Stimulated activated CD4-positive, alpha-beta T cell treated with anti-CD3 and anti-CD28 coated beads, Interleukin-2, amount 100 ng/mL, for 4 hours (primary cell): Measurements from ENCODE around the gene KRT8.
"Not testable (repeated sequence)": the region's sequence is repeated elsewhere in the genome, so short reads cannot be mapped to it uniquely, and the experiment has no call there.

Experiments
- DNase-seq: peaks from one replicate; pipeline ENCODE4 v3.0.0-alpha.2; 2020; ENCODE audit warnings: low read depth

Gene KRT8

GRCh38 chr12:52904509-52905300 lies at the start of gene KRT8:
Gene KRT8, minus strand, starts transcription at chr12:52905076. Its CDS starts 95 bp downstream, at chr12:52904981.
- DNase-seq, result not testable (repeated sequence)

GRCh38 chr12:52953181-52953841 lies 48.4 kb upstream of the KRT8 start:
- no peak for DNase-seq

GRCh38 chr12:52952076-52952801 lies 47.4 kb upstream of the KRT8 start:
- DNase-seq, result no peak

- no peak for DNase-seq
Observed at GRCh38 chr12:52951640-52952039, 46.8 kb upstream of the KRT8 start.

- no peak for DNase-seq
Observed at GRCh38 chr12:52951126-52951525, 46.2 kb upstream of the KRT8 start.

GRCh38 chr12:52950553-52950952 lies 45.7 kb upstream of the KRT8 start:
- DNase-seq, result no peak

GRCh38 chr12:52949413-52950331 lies 44.8 kb upstream of the KRT8 start:
- DNase-seq, result no peak

- DNase-seq, result no peak
Observed at GRCh38 chr12:52947738-52948423, 43.0 kb upstream of the KRT8 start.

- no peak for DNase-seq
Observed at GRCh38 chr12:52946797-52947547, 42.1 kb upstream of the KRT8 start.

GRCh38 chr12:52946334-52946733 lies 41.5 kb upstream of the KRT8 start:
- DNase-seq, result no peak

- DNase-seq, result no peak
Observed at GRCh38 chr12:52945389-52946232, 40.7 kb upstream of the KRT8 start.

- DNase-seq, result no peak
Observed at GRCh38 chr12:52944683-52945388, 40.0 kb upstream of the KRT8 start.

- DNase-seq, result no peak
Observed at GRCh38 chr12:52942901-52943181, 38.0 kb upstream of the KRT8 start.

GRCh38 chr12:52942066-52942900 lies 37.4 kb upstream of the KRT8 start:
- no peak for DNase-seq

GRCh38 chr12:52929538-52929937 lies 24.7 kb upstream of the KRT8 start:
- DNase-seq, result no peak

GRCh38 chr12:52927964-52928363 lies 23.1 kb upstream of the KRT8 start:
- no peak for DNase-seq

GRCh38 chr12:52926596-52927234 lies 21.8 kb upstream of the KRT8 start:
- DNase-seq, result no peak
